Caco-2 (cell line): Measurements from ENCODE around the gene PRDM2. TPM values are rescaled to one million over a fixed set of nuclear protein-coding genes. Genes with fewer than 3 reads are reported as not detected.

Experiments used
- BruUV-seq: library from RNA; stranded (reverse); fragments of 400-500 nt; replicated peaks from 2 replicates; lab custom pipeline; 2021; lab: Mats Ljungman, UMichigan
- CTCF ChIA-PET: fragments of 300-600 bp; sonication (Branson Sonifier 250); formaldehyde crosslinking; loops from one replicate; lab custom pipeline; 2022; ENCODE audit warnings: antibody characterized with exemption; lab: Charles Lee
- POLR2A ChIA-PET: fragments of 300-600 bp; sonication (Branson Sonifier 250); formaldehyde crosslinking; loops from one replicate; lab custom pipeline; 2022; ENCODE audit warnings: antibody characterized with exemption; lab: Charles Lee
- DNase-seq, 2 experiments: peaks; one replicate each; pipeline versions ENCODE4 v3.0.0 to v3.0.0-alpha.2; 2020 to 2022
- H3K27me3 ChIP-seq: replicated peaks from 2 replicates; pipeline ENCODE4 v1.6.0; 2011; ENCODE audit warnings: low read length; ENCODE audit not compliant: control insufficient read depth, insufficient read depth
- H3K36me3 ChIP-seq: 2 replicates; pipeline ENCODE4 v1.5.1; 2011; ENCODE audit warnings: low read length; ENCODE audit not compliant: control insufficient read depth, insufficient read depth
- H3K4me1 ChIP-seq: fragments of 250-450 bp; sonication (Bioruptor Pico); 2 replicates; pipeline ENCODE4 v1.5.1; 2020; ENCODE audit warnings: mild to moderate bottlenecking
- H3K4me3 ChIP-seq: 2 replicates; pipeline ENCODE4 v1.5.1; 2011; ENCODE audit warnings: low read depth, mild to moderate bottlenecking, control low read depth, low read length
- H3K9me3 ChIP-seq: fragments of 250-450 bp; sonication (Bioruptor Pico); 2 replicates; pipeline ENCODE4 v1.5.1; 2020; ENCODE audit warnings: mild to moderate bottlenecking, moderate library complexity
- H3K27ac Mint-ChIP-seq: one replicate; pipeline ENCODE4 v1.8.0; 2022; ENCODE audit warnings: mixed read lengths; ENCODE audit not compliant: unreplicated experiment
- H3K27me3 Mint-ChIP-seq: one replicate; pipeline ENCODE4 v1.8.0; 2022; ENCODE audit warnings: mixed read lengths; ENCODE audit not compliant: insufficient read depth, unreplicated experiment
- H3K36me3 Mint-ChIP-seq: one replicate; pipeline ENCODE4 v1.8.0; 2022; ENCODE audit warnings: mild to moderate bottlenecking, mixed read lengths; ENCODE audit not compliant: insufficient read depth, unreplicated experiment
- H3K4me1 Mint-ChIP-seq: one replicate; pipeline ENCODE4 v1.8.0; 2022; ENCODE audit warnings: low read depth, mixed read lengths; ENCODE audit not compliant: unreplicated experiment
- H3K4me3 Mint-ChIP-seq: one replicate; pipeline ENCODE4 v1.8.0; 2022; ENCODE audit warnings: mild to moderate bottlenecking, moderate library complexity, mixed read lengths; ENCODE audit not compliant: unreplicated experiment
- H3K9me3 Mint-ChIP-seq: one replicate; pipeline ENCODE4 v1.8.0; 2022; ENCODE audit warnings: mixed read lengths; ENCODE audit not compliant: unreplicated experiment
- intact Hi-C: fragments of 100-400 bp; cut with micrococcal nuclease; formaldehyde crosslinking; loops from one replicate; pipeline ENCODE4 v1.10.0; 2022; ENCODE audit not compliant: unreplicated experiment
- total RNA-seq: library from RNA; stranded (reverse); gene quantifications from 2 replicates; pipeline ENCODE4 v1.2.3, GENCODE V29; 2022
- TF ChIP-seq, protein P1 (sequence below), 2 experiments: fragments of 200-600 bp in 1 of 2; IDR thresholded peaks; 1 replicate in 1 of 2; 2 replicates in 1 of 2; pipeline versions ENCODE4 v1.5.1 to v1.8.0; 2011 to 2022; ENCODE audit warnings: antibody characterized with exemption in 1 of 2, control low read depth in 1 of 2, inconsistent platforms in 1 of 2, low read depth in 1 of 2, low read length in 1 of 2, mild to moderate bottlenecking in 1 of 2, moderate library complexity in 1 of 2; ENCODE audit not compliant: insufficient read depth in 1 of 2, severe bottlenecking in 1 of 2, unreplicated experiment in 1 of 2

Gene PRDM2
- total RNA-seq, 1 experiment from 2014 or later: 32.7 TPM

DNA sequence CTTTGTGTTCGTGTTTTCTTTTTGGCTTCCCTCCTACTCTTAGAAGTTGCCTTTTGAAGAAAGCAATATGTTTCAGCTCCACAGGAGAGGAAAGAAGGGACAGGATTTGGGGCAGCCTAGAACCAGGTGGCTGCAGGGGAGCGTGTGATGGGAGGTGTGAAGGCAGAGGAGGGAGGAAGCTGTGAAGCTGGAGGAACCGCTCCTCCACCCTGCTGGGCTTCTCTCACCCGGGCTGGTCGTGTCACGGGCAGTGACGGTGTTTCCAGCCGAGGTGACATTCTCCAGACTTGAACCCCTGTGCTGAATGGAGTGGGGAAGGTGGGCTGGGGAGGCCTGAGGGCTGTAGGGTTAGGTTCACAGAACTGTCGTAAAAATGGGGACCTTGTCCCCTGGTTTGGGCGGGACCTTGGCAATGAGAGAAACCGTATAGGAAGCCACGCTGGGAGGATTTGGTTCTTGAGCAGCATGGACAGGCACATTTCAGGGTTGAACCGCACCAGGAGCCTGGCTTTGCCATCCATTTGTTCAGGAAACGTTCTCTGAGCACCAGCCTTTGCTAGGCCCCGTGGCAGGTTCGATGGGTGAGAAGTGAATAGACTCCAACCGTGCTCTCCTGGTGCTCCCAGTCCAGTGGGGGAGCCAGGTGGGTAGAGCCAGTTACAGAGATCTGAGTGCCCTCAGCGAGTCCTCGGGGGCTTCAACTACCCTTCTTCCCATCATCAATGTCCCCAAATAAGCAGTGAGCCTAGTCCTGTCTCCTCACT lies 103.0 kb downstream of the PRDM2 start:
- no peak overlapping the region for H3K4me3 ChIP-seq
- intact Hi-C loops: no loop called here
- Mint-ChIP-seq H3K36me3 (peaks cover 3% of the 10 kb centered on the region), H3K4me3 (no peak overlapping the region), H3K9me3 (no peaks in the 10 kb centered on the region), H3K4me1 (peaks cover 15% of the 10 kb centered on the region), H3K27ac (no peak overlapping the region), H3K27me3 (no peaks in the 10 kb centered on the region)
- TF ChIP-seq, protein P1, sequence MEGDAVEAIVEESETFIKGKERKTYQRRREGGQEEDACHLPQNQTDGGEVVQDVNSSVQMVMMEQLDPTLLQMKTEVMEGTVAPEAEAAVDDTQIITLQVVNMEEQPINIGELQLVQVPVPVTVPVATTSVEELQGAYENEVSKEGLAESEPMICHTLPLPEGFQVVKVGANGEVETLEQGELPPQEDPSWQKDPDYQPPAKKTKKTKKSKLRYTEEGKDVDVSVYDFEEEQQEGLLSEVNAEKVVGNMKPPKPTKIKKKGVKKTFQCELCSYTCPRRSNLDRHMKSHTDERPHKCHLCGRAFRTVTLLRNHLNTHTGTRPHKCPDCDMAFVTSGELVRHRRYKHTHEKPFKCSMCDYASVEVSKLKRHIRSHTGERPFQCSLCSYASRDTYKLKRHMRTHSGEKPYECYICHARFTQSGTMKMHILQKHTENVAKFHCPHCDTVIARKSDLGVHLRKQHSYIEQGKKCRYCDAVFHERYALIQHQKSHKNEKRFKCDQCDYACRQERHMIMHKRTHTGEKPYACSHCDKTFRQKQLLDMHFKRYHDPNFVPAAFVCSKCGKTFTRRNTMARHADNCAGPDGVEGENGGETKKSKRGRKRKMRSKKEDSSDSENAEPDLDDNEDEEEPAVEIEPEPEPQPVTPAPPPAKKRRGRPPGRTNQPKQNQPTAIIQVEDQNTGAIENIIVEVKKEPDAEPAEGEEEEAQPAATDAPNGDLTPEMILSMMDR (IDR thresholded peaks at IDR 0.05; ENCODE audit: insufficient read depth in 1 of 2, low read depth in 1 of 2, low read length in 1 of 2, severe bottlenecking in 1 of 2, unreplicated experiment in 1 of 2): no peak
- BruUV-seq: no TSS peak
- H3K4me1 ChIP-seq: peaks cover 17% of the 10 kb centered on the region
- H3K27me3 ChIP-seq: no peaks in the 10 kb centered on the region
- H3K36me3 ChIP-seq: no peaks in the 10 kb centered on the region
- DNase-seq: no peak
- CTCF ChIA-PET: no interaction called here
- POLR2A ChIA-PET: no interaction called here
- no peaks in the 10 kb centered on the region for H3K9me3 ChIP-seq

DNA sequence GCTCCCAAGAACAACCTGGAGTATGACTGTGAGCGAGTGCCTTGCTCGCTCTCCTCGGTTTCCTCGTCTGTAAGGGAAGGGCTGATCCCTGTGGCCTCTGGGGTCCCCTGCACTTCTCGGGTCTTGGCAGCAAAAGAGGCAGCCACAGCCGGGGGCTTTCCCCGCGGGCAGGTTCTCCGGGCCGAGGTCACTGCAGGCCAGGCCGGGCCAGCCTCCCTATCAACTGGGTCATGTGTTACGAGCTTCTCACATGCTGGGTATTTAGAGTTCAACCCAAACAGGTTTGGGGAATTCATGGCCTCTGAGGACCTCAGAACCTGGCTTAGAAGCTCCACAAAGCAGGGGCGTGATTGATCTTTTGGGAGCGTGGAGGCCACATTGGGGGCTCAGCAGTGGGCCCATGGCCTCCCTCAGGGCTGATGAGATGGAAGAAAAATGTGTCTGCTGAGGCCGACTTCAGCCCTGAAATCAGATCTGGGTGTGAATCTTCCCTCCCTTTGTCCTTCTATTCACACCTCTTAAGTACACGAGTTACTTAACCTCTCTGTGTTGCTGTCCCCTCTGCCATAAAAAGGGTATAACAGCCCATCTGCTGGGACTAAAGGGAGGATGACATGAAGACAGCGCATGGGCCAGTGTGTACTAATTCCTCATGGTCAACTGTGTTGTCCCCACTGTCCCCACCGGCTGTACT lies 103.7 kb downstream of the PRDM2 start:
- intact Hi-C loops: no loop called here
- no peaks in the 10 kb centered on the region for H3K36me3 Mint-ChIP-seq
- H3K4me3 Mint-ChIP-seq: no peak overlapping the region
- no peak overlapping the region for H3K27ac Mint-ChIP-seq
- H3K36me3 ChIP-seq: no peaks in the 10 kb centered on the region
- no TSS peak for BruUV-seq
- H3K4me1 ChIP-seq: peaks cover 11% of the 10 kb centered on the region
- peaks cover 15% of the 10 kb centered on the region for H3K4me1 Mint-ChIP-seq
- H3K9me3 Mint-ChIP-seq: no peaks in the 10 kb centered on the region
- TF ChIP-seq, protein P1 (IDR thresholded peaks at IDR 0.05; ENCODE audit: insufficient read depth in 1 of 2, low read depth in 1 of 2, low read length in 1 of 2, severe bottlenecking in 1 of 2, unreplicated experiment in 1 of 2): no peak
- no peaks in the 10 kb centered on the region for H3K27me3 Mint-ChIP-seq
- no peaks in the 10 kb centered on the region for H3K9me3 ChIP-seq
- POLR2A ChIA-PET: no interaction called here
- no peak for DNase-seq
- CTCF ChIA-PET: no interaction called here
- no peak overlapping the region for H3K4me3 ChIP-seq
- no peaks in the 10 kb centered on the region for H3K27me3 ChIP-seq

DNA sequence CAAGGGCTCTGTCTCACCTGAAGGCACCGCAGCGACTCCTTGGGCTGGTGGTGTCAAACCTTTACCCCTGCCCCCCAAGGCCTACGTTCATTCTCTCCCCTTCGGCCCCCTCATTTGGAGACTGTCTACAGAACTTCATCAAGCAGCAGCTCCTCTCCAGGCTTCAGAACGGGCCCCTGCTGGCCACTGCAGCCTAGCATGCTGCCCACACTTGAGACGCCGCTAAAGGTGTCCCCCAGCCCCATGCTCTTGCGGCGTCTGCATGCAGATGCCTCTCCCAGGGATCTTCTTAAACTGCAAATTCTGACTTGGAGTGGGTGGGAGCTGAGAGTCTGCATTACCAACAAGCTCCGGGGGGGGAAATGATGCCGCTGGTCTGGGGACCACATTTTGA lies 104.2 kb downstream of the PRDM2 start:
- Histone ChIP-seq H3K4me1 (peaks cover 7% of the 10 kb centered on the region; the same call in 1 of the 2 replicates), H3K4me3 (no peak overlapping the region), H3K9me3 (no peaks in the 10 kb centered on the region), H3K36me3 (no peaks in the 10 kb centered on the region), H3K27me3 (no peaks in the 10 kb centered on the region)
- Mint-ChIP-seq H3K36me3 (no peaks in the 10 kb centered on the region), H3K4me3 (no peak overlapping the region), H3K4me1 (peaks cover 18% of the 10 kb centered on the region), H3K9me3 (no peaks in the 10 kb centered on the region), H3K27me3 (no peaks in the 10 kb centered on the region), H3K27ac (no peak overlapping the region)
- TF ChIP-seq, protein P1 (IDR thresholded peaks at IDR 0.05; ENCODE audit: insufficient read depth in 1 of 2, low read depth in 1 of 2, low read length in 1 of 2, severe bottlenecking in 1 of 2, unreplicated experiment in 1 of 2): no peak
- POLR2A ChIA-PET: no interaction called here
- DNase-seq: no peak
- BruUV-seq: no TSS peak
- intact Hi-C loops: no loop called here
- CTCF ChIA-PET: no interaction called here
